ENCODE measurements around the gene OR2Y1. TPM values are rescaled to one million over a fixed set of nuclear protein-coding genes. Genes with fewer than 3 reads are reported as not detected.

OR2Y1 gene
- total RNA-seq, 1 donor from 2014 or later = not detected

DNA sequence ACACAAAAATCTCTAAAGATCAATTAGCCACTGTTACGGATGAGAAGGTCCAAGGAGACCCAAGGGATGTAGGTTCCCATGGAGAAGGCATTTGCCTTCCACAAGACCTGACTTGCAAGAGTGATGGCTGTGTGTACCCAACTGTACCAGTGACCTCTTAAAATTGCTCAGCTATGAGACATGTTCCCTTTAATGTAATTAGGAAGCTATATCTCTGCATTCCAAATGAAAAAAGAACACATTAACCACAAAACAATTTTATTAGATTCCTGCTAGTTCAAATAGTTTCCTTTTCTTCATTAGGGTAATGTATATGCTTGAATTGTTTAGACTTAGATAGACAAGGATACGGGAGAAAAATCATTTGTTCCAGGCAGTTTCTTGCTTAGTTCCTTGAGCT lies 3.3 kb downstream of the OR2Y1 start:
- no peak overlapping the region for H3K4me3 Mint-ChIP-seq (ENCODE audit: unreplicated experiment)
- no peaks in the 10 kb centered on the region for H3K4me1 Mint-ChIP-seq (ENCODE audit: unreplicated experiment)
- TF ChIP-seq, protein P1, sequence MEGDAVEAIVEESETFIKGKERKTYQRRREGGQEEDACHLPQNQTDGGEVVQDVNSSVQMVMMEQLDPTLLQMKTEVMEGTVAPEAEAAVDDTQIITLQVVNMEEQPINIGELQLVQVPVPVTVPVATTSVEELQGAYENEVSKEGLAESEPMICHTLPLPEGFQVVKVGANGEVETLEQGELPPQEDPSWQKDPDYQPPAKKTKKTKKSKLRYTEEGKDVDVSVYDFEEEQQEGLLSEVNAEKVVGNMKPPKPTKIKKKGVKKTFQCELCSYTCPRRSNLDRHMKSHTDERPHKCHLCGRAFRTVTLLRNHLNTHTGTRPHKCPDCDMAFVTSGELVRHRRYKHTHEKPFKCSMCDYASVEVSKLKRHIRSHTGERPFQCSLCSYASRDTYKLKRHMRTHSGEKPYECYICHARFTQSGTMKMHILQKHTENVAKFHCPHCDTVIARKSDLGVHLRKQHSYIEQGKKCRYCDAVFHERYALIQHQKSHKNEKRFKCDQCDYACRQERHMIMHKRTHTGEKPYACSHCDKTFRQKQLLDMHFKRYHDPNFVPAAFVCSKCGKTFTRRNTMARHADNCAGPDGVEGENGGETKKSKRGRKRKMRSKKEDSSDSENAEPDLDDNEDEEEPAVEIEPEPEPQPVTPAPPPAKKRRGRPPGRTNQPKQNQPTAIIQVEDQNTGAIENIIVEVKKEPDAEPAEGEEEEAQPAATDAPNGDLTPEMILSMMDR (IDR thresholded peaks at IDR 0.05) = no peak
- no peak overlapping the region for H3K27ac Mint-ChIP-seq (ENCODE audit: unreplicated experiment)
- no peaks in the 10 kb centered on the region for H3K9me3 Mint-ChIP-seq (ENCODE audit: unreplicated experiment)
- no peak for DNase-seq (ENCODE audit: extremely low spot score, unreplicated experiment)
- H3K27me3 Mint-ChIP-seq (ENCODE audit: unreplicated experiment) = peaks cover 18% of the 10 kb centered on the region
- no peaks in the 10 kb centered on the region for H3K36me3 Mint-ChIP-seq (ENCODE audit: unreplicated experiment)

DNA sequence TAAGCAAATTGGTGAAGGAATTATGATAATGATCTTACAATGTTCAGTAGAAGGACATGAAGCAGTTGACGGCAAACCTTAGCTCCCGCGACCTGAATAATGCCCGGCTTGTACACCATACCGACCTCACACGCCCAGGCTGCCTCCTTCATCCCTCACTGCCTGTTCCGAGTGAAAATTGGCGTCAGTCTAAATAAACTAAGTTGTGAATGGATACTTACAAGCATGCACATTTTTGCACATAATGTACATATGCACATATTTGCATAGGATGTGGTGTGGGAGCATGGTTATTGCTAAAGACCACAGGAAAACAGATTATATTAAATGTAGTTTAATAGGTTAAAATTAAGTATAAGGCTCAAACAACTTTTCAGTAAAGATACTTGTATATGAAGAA lies 14.9 kb downstream of the OR2Y1 start:
- H3K4me1 Mint-ChIP-seq (ENCODE audit: unreplicated experiment) = no peaks in the 10 kb centered on the region
- no peak overlapping the region for H3K4me3 Mint-ChIP-seq (ENCODE audit: unreplicated experiment)
- no peaks in the 10 kb centered on the region for H3K9me3 Mint-ChIP-seq (ENCODE audit: unreplicated experiment)
- H3K27me3 Mint-ChIP-seq (ENCODE audit: unreplicated experiment) = peaks cover 28% of the 10 kb centered on the region
- no peak for DNase-seq (ENCODE audit: extremely low spot score, unreplicated experiment)
- H3K36me3 Mint-ChIP-seq (ENCODE audit: unreplicated experiment) = no peaks in the 10 kb centered on the region
- no peak overlapping the region for H3K27ac Mint-ChIP-seq (ENCODE audit: unreplicated experiment)
- TF ChIP-seq, protein P1 (IDR thresholded peaks at IDR 0.05) = no peak

DNA sequence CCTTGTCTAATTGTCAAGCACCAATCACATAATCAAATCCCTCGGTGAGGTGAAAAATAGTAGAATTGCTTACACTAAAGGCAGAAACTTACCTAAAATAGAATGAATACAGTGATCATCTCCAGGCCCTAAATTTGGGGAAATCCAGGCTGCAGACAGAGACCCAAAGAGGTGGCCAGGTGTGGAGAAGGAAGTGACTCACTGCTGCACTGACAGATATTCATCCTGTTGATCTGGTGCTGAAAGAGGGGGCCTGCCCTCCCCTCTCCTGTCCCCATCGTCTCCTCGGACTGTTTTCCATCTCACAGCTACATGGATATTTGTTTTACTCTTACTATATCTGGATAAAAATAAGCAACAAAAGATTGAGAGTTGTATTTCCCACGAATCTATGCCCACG lies 15.9 kb downstream of the OR2Y1 start:
- Mint-ChIP-seq H3K27me3 (ENCODE audit: unreplicated experiment) (peaks cover 28% of the 10 kb centered on the region), H3K4me3 (ENCODE audit: unreplicated experiment) (no peak overlapping the region), H3K36me3 (ENCODE audit: unreplicated experiment) (no peaks in the 10 kb centered on the region), H3K27ac (ENCODE audit: unreplicated experiment) (no peak overlapping the region), H3K9me3 (ENCODE audit: unreplicated experiment) (no peaks in the 10 kb centered on the region), H3K4me1 (ENCODE audit: unreplicated experiment) (no peaks in the 10 kb centered on the region)
- DNase-seq (ENCODE audit: extremely low spot score, unreplicated experiment) = no peak
- TF ChIP-seq, protein P1 (IDR thresholded peaks at IDR 0.05) = no peak

DNA sequence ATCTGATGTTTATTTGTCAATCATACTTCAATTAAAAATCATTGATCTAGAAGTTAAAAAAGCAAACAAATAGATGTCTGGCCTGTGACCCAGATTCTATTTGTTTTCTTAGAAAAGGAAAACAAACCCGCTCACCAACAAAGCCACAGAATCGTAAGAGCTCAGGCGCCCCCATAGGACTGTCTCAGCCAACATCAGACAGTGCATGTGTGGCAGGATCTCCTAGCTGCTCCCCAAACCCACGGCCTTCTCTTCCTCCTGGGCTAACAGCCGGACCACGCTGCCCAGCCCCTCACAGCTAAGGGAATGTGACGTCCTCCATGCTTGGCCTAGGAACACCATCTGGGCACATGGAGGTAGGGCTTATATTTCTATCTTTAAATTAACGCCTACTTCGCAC lies 19.4 kb downstream of the OR2Y1 start:
- H3K4me3 Mint-ChIP-seq (ENCODE audit: unreplicated experiment) = no peak overlapping the region
- no peak for DNase-seq (ENCODE audit: extremely low spot score, unreplicated experiment)
- TF ChIP-seq, protein P1 (IDR thresholded peaks at IDR 0.05) = no peak
- H3K4me1 Mint-ChIP-seq (ENCODE audit: unreplicated experiment) = no peaks in the 10 kb centered on the region
- no peaks in the 10 kb centered on the region for H3K36me3 Mint-ChIP-seq (ENCODE audit: unreplicated experiment)
- H3K27ac Mint-ChIP-seq (ENCODE audit: unreplicated experiment) = no peak overlapping the region
- no peaks in the 10 kb centered on the region for H3K9me3 Mint-ChIP-seq (ENCODE audit: unreplicated experiment)
- peaks cover 33% of the 10 kb centered on the region for H3K27me3 Mint-ChIP-seq (ENCODE audit: unreplicated experiment)

DNA sequence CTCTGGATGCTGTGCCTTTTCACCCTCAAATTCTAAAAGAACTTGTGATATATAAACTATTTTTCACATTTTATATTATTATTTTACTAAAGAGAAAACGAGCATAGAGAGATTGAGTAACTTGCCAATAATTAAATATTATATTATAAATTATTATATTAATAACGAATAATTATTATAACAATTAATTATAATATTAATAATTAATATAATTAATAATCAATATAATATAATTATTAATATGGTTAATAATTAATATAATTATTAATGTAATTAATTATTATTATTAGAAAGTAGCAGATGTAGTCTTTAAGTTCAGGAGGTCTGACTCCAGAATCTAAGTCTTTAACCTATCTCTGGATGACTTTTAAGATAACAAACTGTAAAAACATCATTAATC lies 20.1 kb downstream of the OR2Y1 start:
- TF ChIP-seq, protein P1 (IDR thresholded peaks at IDR 0.05) = no peak
- H3K4me3 Mint-ChIP-seq (ENCODE audit: unreplicated experiment) = no peak overlapping the region
- H3K27ac Mint-ChIP-seq (ENCODE audit: unreplicated experiment) = no peak overlapping the region
- peaks cover 36% of the 10 kb centered on the region for H3K27me3 Mint-ChIP-seq (ENCODE audit: unreplicated experiment)
- no peaks in the 10 kb centered on the region for H3K36me3 Mint-ChIP-seq (ENCODE audit: unreplicated experiment)
- no peaks in the 10 kb centered on the region for H3K9me3 Mint-ChIP-seq (ENCODE audit: unreplicated experiment)
- DNase-seq (ENCODE audit: extremely low spot score, unreplicated experiment) = no peak
- H3K4me1 Mint-ChIP-seq (ENCODE audit: unreplicated experiment) = no peaks in the 10 kb centered on the region
